NCI-H748 treated with DMSO at 0.1 percent for 48 hours (cell line): ENCODE results near the gene IFNL3.
"Not testable (repeated sequence)": the region's sequence is repeated elsewhere in the genome, so short reads cannot be mapped to it uniquely, and the experiment has no call there.

ENCODE experiments used
- DNase-seq: peaks from one replicate; lab custom pipeline; 2025; lab: John Stamatoyannopoulos, UW

The IFNL3 gene

DNA sequence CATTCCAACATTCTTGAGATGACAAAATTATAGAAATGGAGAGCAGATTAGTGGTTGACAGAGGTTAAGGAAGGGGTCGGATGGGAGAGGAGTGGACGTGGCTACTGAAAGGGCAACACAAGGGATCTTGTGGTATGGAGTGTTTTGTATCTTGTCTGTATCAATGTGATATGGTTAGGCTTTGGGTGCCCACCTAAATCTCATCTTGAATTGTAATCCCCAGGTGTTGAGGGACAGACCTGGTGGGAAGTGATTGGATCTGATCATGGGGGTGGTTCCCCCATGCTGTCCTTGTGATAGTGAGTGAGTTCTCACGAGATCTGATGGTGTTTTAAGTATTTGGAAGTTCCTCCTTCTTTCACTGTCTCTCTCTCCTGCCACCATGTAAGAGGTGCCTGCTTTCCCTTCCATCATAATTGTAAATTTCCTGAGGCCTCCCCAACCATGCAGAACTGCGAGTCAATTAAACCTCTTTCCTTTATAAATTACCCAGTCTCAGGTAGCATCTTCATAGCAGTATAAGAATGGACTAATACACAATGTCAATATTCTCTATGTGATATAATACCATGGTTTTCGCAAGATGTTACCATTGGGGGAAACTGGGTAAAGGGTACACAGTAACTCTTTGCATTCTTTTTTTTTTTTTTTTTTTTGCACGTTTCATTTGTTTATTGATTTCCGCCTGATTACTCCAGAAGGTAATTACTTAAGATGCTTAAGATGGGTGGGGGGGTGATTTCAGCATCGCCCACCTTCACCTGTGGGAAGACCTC, 8.8 kb upstream of the IFNL3 start:
- DNase-seq: no peak

- no peak for DNase-seq
Observed at GRCh38 chr19:39252458-39252857, 7.7 kb upstream of the IFNL3 start.

DNA sequence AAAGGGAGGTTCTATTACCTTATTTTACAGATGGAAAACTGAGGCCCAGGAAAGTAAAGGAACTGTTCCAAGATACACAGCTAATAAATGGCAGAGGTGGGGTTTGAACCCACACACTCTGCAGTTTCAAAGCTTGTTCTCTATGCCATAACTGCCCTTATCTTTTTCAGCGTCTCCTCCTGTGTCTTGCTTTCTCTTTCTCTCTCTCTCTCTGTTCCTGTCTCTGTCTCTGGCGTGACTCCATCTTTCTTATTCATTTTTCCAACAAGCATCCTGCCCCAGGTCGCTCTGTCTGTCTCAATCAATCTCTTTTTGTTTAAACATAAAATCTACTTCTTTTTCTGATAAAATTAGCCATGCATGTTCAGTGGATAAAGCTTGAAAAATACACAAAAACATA, 7.0 kb upstream of the IFNL3 start:
- no peak for DNase-seq

DNA sequence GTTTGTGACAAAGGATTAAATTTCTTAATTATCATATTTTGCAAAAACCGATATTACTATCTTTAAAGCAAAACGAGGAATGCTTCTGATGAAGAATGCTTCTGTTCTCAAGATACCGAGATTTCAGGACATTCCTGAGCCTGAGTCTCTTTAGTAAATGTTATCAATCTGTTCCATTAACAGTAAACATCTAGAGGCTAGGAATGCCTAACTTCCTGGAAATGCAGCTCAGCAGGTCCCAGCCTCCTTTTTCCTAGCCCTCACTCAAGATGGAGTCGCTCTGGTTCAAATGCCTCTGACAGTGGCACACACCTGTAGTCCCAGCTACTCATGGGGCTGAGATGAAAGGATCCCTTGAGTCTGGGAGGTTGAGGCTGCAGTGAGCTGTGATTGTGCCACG, 6.3 kb upstream of the IFNL3 start:
- no peak for DNase-seq

GRCh38 chr19:39248806-39249205, 4.0 kb upstream of the IFNL3 start, which contains the start of gene IFNL4:
IFNL4 (minus strand) TSS chr19:39248856.
- DNase-seq: no peak

- no peak for DNase-seq
Observed at GRCh38 chr19:39247701-39248664, 3.2 kb upstream of the IFNL3 start.

DNA sequence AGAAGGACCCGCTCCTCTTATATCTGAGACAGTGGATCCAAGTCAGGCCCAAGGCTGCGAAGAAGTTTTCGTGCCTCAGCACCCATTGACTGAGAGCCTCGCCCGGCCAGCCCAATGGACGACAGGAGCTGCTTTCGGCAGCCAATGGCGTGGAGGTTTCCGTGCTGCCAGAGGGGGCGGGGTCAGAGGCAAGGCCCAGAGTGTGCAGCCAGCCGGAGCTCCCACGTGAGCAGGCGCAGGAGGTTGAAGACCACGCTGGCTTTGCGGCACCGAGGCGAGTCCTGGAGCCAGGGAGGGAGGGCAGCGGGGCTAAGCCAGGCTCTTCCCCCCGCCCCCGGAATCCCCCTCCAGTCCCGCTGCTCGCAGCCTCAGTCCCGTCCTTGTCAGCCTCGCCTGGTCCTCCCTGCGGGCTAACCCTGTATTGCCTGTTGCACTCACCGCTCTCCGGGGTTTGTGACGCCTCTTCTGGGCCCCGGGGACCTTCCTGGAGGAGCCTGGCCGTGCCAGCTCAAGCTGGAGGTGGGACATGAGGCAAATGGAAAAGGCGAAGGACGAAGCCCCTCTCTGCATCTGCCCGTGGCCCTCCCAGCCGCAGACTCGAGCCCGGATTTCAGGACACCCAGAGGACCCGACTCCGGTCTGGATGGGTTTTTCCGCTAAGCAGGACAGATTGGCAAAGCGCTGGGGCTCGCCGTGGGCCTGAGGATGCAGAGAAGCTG, 2.3 kb upstream of the IFNL3 start:
- DNase-seq: no peak

- not testable (repeated sequence) for DNase-seq
Observed at GRCh38 chr19:39245166-39245565, 360 bp upstream of the IFNL3 start.

GRCh38 chr19:39243741-39244140, 1.1 kb downstream of the IFNL3 start:
- not testable (repeated sequence) for DNase-seq

GRCh38 chr19:39240421-39240820, 4.4 kb downstream of the IFNL3 start:
- no peak for DNase-seq

GRCh38 chr19:39238944-39239343, 5.9 kb downstream of the IFNL3 start:
- DNase-seq: no peak

DNA sequence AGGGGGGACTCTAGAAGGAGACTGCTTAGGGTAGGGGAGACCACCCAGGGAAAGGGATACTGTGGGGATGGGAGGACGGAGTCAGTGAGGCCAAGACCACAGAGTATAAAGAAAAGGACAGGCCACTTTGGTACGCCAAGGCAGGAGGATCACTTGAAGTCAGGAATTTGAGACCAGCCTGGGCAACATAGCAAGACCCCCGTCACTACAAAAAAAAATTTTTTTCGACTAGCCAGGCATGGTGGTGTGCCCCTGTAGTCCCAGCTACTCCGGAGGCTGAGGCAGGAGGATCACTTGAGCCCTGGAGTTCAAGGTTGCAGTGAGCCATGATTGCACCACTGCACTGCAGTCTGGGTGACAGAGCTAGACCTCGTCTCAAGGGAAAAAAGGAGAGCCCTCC, 6.6 kb downstream of the IFNL3 start:
- DNase-seq: no peak

DNA sequence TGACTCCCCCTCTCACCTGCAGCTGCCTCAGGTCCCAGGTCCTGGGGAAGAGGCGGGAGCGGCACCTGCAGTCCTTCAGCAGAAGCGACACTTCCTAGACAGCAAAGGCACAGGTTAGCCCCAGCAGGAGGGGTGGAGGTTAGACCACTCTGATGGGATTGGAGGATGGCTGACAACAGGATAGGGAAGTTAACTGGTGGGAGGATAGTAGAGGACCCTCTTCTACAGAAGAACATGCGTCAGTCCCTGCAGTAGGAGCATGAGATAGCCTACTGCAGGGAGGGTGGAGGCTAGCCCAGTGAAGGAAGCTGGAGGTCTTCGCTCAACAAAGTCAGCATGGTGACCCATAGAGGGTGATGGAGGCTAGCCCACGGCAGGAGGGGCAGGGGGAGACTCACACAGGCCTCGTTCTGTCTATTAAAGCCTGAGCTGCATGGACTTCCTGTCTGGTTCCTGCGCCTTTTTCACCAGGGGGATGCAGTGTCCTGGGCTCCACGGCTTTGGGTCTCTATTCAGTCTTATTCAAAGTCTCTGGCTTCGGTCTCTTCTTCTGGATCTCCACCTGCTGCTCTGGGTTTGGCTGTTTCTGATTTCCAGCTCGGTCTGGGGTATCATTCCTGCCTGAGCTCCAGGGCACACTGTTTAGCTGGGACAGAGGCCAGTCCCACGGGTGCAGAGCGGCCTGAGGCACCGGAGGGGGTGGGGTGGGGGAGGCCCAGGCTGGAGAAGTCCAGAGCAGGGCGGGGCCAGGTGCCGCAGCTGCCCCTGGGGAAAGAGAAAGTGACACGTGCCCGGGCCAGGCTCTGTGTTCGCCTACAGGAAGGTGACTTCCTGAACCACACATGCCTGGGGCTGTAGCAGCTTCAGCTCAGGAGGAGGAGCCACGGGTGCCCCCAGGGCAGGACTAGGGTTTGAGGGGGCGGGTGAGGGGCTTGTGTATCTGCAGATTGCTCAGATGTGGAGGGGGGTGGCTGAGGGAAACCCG, 7.3 kb downstream of the IFNL3 start:
- DNase-seq: no peak

DNA sequence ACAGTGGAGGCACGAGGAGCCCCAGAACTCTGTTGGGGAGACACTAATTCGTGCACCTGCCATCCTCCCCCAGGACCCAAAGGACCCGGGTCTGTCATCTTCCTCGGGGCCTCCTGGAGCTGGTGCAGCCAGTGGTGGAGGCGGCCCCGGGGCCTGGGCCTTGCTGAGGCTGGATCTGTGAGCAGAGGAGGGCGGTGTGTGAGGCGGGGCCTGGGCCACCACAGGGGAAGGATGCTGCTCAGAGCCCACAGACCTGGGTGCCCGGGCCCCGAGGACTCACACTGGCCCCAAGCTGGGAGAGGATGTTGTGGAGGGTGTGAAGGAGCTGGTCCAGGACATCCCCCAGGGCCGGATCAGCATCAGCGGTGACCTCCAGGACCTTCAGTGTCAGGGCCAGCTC, 8.3 kb downstream of the IFNL3 start:
- no peak for DNase-seq

- DNase-seq: no peak
Observed at GRCh38 chr19:39232708-39233107, 12.1 kb downstream of the IFNL3 start.

DNA sequence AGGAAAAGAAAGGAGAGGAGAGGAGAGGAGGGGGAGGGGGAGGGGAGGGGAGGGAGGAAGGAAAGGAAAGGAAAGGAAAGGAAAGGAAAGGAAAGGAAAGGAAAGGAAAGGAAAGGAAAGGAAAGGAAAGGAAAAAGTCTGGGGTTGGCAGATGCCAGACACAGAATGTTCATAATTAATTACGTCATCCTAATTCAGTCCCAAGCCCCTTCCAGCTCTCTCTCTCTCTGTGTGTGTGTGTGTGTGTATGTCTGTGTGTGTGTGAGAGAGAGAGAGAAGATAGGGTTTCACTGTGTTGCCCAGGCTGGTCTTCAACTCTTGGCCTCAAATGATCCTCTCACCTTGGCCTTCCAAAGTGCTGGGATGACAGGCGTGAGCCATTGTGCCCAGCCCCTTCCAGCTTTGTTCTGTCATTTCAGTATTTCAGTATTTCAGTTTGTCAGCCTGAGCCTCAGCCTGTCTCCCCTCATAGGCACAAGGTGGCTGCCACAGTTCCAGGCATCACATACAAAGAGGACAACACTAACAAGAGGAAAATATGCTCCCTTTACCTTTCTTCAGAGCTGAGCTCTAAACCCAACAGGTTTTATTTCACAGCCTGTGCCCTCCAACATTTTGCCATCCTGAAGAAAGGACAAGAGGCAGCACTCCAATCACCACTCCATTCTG, 14.6 kb downstream of the IFNL3 start:
- DNase-seq: no peak

- no peak for DNase-seq
Observed at GRCh38 chr19:39224910-39225309, 19.9 kb downstream of the IFNL3 start.

DNA sequence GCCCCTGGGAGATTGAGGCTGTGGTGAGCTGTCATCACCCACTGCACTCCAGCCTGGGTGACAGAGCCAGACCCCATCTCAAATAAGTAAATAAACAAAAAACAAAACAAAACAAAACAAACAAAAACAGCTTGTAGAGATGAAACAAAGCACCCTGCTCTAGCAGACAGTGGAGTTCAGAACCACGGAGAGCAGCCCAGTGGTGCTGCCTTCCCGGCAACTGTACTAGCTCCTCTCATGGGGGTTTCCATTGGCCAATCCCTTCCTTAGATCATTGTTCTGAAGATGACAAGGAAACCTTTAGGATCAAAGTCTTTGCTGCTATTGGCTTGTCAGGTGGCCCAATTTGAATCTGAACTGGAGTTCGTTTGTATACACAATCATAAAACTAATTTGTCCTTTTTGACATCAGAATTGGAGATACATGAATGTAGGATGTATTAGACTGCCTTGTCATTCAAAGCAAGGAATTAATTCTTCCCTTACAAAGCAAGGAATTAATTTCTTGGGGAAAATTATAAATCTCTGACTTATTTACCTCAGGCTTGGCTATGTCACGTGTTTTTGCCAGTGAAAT, 21.0 kb downstream of the IFNL3 start:
- no peak for DNase-seq

DNA sequence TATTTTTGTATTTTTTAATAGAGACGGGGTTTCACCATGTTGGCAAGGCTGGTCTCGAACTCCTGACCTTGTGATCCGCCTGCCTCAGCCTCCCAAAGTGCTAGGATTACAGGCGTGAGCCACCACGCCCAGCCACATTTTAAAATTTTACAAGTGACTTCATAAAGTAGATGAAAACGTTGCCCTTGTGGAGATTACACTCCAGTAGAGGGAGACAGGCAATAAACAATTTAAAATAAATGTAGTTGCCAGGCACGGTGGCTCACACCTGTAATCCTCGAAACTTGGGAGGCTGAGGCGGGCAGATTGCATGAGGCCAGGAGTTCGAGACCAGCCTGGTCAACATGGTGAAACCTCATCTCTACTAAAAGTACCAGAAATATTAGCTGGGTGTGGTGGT, 25.7 kb downstream of the IFNL3 start:
- not testable (repeated sequence) for DNase-seq
